Posterior vena cava (tissue), 2 donors: Measurements from ENCODE around the gene KIAA1328. TPM values are rescaled to one million over a fixed set of nuclear protein-coding genes. Genes with fewer than 3 reads are reported as not detected.
A peak's percentile ranks its signal among the peaks of the same experiment; 100 is the strongest.

Experiments
- DNase-seq: peaks from one replicate; pipeline ENCODE4 v3.0.0-alpha.2; 2020; ENCODE audit warnings: low spot score
- intact Hi-C, 2 donors: fragments of 100-400 bp; cut with DNase I; formaldehyde crosslinking; loops; one replicate each; pipeline versions ENCODE4 v1.14.1 to v1.14.2; 2022 to 2023
- total RNA-seq, 2 donors: library from RNA; stranded (reverse); fragmentation: NEBNext Ultra II Directional; extraction: Animal tissue kit (Norgen Biotek cat#: 25700); gene quantifications; one replicate each; pipeline ENCODE4 v1.2.1, GENCODE V29; 2021
- donor health status: DM: yes; HTN: yes; CAD: no.
- donor health status: DM: yes; HTN: yes; CAD: no.

Gene KIAA1328
- total RNA-seq, 2 donors from 2014 or later, result 11.7 to 13.2 TPM

DNA sequence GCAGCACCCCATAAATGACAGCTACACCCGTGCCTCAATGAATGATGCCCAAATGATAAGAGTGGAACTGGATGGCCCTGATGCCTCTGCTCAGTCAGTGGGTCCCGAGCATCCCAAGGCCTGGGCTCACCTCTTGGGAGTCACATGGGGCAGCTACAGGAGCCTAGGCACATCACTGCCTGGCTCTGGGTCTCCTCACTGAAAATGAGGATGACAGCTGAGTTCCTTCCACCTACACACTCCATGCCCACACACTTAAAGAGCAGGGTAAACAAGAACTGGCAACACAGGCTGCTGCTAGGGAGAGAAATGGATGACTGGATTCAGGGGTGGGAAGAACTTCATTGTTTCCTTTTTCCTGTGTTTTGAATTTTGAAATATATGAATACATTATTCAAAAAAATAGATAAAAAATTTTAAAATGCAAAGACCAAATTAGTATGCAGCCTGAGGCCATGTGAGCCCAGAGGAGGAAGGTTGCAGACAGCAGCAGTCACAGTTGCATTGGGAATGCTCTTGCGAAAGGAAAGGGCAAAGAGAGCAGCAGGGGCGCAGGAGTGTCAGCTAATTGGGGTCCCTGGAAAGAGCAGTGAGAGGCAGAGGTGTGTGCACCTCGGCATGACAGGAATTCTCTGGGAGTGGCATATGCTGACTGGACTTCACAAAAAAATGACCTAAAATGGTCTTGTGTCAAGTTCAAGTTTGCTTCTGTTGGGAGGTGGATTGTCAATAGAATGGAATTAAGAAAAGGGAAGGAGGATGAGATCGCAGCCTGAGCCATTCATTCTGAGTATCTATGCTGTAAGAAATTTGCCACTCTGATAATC, 409.6 kb downstream of the KIAA1328 start:
- intact Hi-C loops, result no loop called here
- no peak for DNase-seq

DNA sequence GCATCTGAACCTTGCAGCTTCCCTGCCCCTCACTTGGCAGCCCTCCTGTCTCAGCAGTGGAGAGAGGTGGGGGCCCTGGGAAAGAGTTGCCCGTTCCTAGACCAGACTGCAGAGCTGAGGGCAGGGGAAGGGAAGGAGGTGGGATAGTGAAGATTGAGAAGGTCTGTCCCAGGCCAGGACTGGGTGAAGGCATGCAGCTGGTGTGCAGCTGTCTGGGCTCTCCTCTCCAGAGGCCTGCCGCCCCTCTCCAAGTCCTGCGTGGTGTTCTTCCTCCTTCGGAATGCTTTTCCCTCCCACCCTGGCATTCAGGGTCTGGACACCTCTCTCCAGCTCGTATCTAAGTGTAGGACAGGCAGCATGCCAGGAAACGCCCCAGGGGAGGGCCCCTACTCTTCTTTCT, 413.2 kb downstream of the KIAA1328 start:
- DNase-seq, result peak; percentile 46
- intact Hi-C loops, result no loop called here

DNA sequence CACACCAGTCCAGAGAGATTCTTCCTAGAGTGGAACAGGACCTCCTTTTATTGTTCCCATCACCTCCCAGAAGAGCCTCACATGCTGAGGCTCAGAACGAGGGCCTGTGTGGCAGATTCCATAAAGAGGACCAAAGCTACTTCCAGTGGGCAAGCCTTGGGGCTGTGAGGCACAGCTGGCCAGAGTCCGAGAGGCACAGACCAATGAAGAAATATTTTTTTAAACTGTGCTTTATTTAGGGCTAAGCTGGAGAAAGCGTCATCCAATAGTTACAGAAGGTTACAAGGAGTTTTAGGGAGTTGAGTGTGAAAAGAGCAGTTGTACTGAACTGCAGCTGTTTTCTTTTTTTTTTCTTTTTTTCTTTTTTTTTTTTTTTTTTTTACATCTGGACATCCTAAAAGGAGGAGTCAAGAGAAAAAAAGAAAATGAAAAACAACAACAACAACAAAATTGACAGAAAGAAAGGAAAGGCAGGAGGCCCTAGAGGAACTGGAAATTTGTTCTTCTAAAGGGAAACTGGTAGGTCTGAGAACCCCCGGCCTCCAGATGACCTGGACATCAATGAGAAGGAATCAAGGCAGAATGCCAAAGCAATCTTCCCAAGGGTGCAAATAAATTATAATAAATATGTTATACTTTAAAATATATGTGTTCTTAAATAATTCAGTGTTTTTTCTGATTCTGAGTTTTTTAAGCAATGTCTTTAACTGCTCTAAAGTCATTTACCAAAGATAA, 414.1 kb downstream of the KIAA1328 start:
- no peak for DNase-seq
- intact Hi-C loops, result no loop called here

DNA sequence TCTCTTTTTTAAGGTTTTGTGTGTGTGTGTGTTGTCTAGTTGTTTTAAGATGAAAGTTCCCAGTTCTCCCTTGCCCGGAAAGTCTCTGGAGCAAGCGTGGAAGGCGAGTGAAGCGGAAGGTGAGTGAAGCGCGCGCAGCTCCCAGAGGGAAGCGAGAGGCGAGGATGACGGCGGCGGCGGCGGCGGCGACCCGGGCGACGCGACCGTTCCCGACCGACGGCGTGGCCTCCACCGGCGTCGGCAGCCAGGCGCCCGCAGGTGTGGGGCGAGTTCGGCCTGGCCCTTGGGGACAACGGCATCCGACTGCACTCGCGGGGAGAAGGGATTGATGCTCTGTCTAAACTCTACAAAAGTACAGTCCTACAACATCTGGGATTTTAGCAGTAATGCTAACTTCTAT, 414.8 kb downstream of the KIAA1328 start:
- peak; percentile 53 for DNase-seq
- intact Hi-C loops, result no loop called here

DNA sequence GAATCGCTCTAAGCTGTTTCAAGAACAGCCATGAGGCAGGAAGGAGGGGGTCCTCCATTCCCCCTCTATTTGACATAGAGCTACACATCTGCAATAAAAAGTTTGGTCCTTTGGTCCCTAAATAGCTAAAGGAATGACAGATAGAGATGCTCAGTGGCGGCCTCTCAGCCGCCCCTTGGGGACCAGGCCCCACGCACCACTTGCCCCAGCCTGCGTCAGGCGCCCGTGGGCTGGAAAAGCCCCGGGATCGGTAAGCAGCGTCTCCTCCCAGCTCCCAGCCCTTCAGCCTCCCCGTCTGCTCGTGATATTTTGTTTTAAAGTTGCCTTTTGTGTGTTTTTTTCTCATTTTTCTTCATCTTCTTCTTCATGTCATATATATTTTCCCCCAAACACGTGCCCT, 415.7 kb downstream of the KIAA1328 start:
- intact Hi-C loops, result no loop called here
- DNase-seq, result peak; percentile 49

DNA sequence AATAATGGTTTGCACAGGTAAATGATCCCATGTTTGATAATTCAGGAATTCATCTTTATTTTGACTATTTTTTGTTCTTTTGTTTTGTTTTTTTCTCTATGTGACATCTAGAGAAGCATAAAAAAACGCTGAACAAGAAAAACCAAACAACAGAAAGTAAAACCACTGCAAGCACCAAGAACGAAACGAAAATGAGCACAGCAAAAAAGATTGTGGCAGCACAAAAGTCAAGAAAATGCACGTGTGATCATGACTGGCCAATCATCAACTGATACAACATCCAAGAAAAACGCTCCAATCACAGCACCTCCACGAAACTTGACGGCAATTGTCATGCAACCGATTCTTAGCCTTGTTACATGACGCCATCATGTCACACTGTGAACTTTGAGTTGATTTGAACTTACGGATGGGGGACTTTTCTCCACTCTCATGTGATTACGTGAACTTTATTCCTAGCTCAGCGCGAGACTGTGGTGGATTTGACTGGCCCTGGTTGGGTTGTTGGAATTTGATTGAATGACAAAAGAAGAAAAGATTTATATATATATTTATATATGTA, 417.9 kb downstream of the KIAA1328 start:
- intact Hi-C loops, result no loop called here
- DNase-seq, result no peak

DNA sequence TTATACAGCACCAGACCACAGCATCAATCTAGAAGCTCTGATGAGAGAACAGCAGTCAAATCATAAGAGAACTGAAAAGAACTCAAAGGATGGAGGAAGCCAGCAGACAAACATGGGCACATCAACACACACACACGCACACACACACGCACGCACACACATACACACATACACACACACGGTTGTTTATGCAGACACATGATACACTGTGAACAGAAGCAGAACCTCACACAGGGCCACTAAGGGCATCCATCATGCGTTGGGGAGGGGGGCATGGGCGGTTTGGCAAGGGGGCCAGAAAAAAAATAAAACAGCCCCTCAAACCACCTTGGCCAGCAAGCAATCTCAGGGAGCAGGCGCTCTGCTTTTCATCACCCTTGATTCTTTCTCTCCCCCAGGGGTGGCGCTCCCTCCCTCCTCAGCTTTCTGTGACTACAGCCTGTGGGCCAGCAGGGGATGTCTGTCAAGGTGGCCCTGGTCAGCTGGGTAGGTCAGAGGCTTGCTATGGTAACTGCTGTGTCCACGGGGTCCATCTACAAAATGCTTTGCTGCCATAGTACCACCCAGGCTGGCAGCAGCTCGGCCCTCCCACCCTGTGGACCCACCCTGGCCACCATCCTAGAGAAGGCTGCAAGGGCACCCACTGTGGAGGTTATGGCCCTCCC, 418.7 kb downstream of the KIAA1328 start:
- intact Hi-C loops, result no loop called here
- DNase-seq, result peak; percentile 54

DNA sequence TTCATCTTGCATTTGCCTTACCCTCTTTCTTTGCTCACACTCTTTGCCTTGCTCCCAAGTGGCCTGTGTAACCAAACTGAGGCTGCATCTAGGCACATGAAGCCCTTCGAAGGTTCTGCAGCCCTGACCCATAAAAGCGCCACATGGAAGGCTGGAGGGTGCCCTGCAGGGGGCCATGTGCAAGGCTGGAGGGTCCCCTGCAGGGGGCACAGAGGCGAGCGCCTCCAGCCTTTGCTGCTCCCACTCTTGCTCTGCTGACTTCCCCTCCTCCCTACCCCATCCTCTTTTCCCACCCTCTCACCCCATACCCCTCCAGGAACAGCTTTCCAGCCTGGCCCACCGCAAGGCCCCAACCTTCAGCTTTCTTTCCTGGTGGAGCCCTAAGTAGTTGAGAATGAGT, 419.4 kb downstream of the KIAA1328 start:
- intact Hi-C loops, result no loop called here
- DNase-seq, result no peak

DNA sequence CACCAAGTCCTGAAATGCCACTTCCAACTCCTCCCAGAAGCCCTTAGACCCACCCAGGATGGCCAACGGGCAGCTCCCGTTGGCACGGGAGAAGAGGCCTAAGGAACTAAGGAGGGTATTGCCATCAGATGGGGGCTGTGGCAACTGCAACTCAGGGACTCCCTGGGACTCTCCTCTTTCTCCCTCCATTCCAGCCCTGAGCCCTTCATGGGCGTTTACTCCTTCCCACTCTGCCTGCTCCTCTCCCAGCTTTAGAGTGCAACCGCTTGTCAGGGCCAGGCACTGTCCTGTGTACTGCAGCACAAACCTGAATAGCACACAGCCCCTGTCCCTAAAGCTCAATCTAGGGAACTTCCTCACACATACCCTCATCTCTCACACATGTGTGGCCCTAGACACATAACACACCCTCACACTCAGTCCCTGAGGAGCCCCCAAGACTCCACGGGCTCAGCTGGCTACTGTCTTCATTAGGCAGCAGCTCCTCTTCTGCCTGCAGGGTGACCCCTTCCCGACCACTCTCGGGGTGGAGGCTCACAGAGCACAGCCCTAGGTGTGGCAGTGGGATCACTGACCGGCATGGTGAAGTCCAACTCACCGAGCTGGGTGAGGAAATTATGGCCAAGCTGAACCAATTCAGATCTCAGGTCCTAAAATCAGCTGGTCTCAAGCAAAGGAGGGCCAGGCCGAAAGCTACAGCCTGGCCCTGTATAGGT, 420.4 kb downstream of the KIAA1328 start:
- no peak for DNase-seq
- intact Hi-C loops, result no loop called here

DNA sequence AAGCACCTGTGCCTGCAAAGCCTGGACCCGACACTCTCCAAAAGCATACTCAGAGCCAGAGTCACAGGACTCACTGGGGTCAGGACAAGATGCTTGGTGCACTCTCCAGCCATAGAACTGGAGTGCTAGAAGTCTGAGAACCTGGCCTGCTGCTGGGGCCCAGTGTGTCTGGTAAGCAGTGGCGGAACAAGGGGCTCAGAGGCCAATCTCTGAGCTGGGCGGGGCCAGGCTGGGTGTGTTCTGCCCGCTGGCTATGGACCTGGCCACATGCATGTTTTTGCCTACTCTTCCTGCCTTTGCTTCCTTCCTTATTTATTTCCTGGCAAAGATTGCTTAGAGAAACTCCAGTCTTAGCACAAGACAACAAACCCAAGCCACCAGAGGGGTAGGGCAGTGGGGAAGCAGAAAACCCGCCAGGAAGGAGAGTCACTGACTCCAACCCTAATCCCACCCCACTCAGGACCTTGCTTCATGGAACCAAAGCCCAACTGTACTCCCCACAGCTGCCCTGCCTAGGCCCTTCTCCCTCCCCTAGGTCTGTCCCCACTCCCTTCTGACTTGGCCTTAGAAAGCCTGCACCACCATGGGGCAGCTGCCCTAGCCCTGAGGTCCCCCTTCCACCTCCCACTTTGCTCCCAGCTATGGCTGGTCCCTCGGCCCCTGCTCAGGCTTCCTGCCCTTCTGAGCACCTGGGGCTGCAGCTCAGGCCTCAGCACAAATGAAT, 421.1 kb downstream of the KIAA1328 start:
- peak; percentile 62 for DNase-seq
- intact Hi-C loops, result no loop called here

DNA sequence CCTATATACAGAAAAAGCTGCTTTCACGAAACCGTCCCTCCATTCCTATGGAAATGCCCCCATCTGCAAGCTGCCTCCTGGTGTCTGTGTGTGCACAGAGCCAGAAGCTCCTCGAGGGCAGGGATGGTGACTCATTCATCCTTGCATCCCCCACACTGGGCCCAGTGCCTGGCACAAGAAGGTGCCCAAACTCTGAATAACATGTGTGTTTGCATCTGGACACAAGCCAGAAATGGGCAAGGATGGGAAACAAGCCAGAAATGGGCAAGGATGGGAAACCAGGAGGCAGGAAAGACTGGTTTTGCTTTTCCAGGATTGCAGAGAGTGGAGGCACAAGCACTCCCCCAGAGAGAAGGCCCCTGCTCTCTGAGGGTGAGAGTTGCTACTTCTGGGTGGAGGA, 422.8 kb downstream of the KIAA1328 start:
- intact Hi-C loops, result no loop called here
- no peak for DNase-seq

DNA sequence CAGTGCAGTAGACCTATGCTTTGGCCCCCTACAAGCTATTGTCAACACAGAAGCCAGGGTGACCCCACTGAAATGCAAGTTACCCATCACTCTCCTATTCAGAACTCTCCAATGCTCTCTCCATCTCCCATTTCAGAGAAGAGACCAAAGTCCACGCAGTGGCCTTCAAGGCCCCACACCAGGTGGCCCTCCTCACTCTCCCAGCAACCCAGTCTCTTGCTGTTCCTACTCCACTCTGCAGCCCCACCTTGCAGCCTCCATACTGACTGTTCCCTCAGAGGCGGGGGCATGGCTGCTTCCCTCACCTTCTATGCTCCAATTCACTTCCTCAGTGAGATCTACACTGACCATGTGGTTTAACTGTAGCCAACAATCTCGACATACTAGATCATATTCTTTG, 423.4 kb downstream of the KIAA1328 start:
- no peak for DNase-seq
- intact Hi-C loops, result no loop called here

DNA sequence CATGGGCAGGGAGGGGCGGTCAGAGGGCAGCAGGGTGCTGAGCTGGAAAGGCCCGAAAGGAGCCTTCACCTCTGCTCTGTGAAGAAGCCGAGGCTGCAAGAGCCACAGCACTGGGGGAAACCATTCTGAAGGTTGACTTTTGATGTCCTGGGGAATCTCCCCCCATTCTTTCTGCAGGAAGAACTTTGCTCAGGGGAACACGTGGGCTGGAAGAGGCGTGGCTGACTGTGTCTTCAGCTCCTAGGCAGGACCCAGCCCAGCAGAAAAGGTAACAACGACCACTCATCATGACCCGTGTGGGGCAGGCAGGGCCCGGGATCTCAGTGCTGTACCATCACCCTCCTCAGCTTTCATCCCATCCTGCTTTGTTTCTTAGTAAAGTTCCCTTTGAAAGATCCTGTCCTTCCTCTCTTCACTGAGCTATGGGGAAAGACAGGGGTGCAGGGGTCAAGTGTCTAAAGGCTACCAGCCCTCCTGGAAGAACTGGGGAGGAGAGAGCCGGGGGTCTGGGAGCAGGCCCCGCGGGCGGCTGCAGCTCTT, 424.0 kb downstream of the KIAA1328 start:
- intact Hi-C loops, result no loop called here
- DNase-seq, result no peak

DNA sequence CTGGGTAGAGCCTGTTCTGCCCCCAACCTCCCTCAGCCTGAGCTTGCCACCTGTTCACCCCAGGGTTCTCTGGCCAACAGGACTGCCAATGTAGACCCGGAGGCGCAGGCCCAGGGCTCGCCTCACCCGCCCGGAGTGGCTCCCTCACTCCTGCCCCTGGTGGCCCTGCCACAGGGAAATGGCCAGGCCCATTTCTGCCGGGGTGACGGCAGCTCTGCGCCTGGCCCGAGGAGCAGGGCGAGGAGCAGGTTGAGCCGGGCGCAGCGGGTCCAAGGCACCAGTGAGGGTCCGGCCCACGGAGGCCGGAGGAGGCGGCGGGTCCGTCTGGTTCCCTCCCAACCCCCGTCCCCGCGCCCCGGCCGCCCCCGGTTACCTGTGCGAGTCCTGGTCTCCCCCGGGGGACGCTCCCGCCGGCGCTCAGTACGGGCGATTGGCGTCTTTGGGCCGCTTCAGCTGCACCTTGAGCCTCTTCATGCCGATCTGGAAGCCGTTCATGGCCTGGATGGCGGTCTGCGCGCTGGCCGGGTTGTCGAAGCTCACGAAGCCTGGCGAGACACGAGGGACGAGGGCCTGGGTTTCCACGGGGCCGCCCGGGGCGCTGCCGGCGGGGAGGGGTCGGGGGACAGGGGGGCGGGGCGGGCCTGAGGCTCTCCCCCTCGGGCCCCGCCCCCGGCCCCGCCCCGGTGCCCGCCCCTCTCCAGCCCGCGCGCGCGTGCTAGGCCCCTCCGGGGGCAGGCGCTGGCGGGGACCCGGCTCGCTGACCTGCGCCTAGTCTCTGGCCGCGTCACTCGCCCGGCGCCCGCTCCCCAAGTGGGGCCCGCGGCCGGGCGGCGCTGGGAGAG, 424.7 kb downstream of the KIAA1328 start:
- intact Hi-C loops, result no loop called here
- DNase-seq, result peak; percentile 64

DNA sequence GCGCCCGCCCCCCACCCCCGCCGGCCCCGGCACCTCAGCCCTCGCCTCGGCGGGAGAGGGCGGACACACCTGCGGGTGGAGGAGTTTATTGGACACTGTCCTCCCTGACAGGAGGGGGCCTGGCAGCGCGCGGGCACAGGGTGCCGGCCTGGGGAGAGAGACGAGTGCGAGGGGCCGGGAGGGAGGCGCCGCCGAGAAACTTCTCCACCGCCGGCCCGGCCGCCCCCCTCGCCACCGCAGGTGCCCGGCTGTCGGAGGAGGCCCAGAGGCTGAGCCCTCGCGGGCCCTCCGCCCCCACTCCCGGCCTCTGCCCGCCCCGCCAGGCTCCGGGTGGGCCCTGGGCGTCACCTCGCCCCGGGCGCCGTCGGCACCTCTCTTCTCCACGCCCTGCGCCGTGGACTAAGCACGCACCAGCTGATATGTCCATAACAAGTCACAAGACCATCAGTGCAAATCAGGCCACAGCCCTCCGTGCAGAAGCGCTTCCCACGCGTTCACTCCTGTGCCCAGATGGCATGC, 425.4 kb downstream of the KIAA1328 start:
- peak; percentile 77 for DNase-seq
- intact Hi-C loops, result no loop called here

DNA sequence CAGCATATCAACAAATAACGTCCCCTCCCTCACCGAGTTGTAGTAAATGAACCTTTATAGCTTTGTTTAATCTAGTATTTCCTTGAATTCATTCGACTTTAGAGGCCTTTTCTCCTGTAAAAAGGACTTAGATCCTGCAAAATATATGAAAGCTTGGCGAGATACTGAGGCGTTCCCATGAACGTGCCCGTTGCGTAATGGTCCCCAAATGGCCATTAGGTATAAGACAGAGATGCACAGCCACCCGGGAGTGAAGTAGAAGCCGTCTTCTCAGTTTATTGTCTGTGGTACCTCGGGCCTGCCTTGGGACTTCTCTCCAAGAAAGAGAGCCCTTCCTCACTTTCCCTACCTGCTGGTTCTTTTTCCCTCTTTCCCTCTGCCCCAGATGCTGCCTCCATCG, 426.0 kb downstream of the KIAA1328 start:
- intact Hi-C loops, result no loop called here
- peak; percentile 35 for DNase-seq

DNA sequence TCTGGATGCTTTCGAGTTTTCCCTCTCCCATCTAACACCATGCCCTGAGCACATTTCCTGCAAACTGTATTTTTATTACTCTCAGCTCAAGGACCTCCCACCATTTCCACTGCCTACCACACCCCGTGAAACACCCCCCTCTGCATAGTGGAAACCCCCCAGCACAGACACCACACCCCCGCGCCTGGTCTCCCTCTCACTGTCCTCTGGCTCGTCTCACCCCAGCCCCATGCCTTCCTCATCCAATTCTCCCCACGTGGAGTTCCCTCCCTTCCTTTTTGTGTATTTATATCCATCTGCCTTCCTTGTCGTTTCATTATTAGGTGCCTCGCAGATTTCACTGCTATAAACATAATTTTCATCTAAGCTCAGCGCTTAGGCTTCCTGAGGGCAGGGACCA, 429.2 kb downstream of the KIAA1328 start:
- DNase-seq, result peak; percentile 29
- intact Hi-C loops, result no loop called here
